ENCODE results near the gene IP6K2.
"Not testable (repeated sequence)": the region's sequence is repeated elsewhere in the genome, so short reads cannot be mapped to it uniquely, and the experiment has no call there.

Gene IP6K2

GRCh38 chr3:48725185-48725855 lies 8.3 kb upstream of the IP6K2 start:
- not testable (repeated sequence) for FAIRE-seq

GRCh38 chr3:48723725-48724124 lies 6.7 kb upstream of the IP6K2 start:
- no peak for FAIRE-seq

- not testable (repeated sequence) for FAIRE-seq
Observed at GRCh38 chr3:48723293-48723692, 6.3 kb upstream of the IP6K2 start.

- FAIRE-seq, result no peak
Observed at GRCh38 chr3:48716508-48716981, 476 bp downstream of the IP6K2 start.

- FAIRE-seq, result no peak
Observed at GRCh38 chr3:48715174-48715800, 1.7 kb downstream of the IP6K2 start.

- FAIRE-seq, result no peak
Observed at GRCh38 chr3:48711727-48712126, 5.3 kb downstream of the IP6K2 start.

- FAIRE-seq, result no peak
Observed at GRCh38 chr3:48709051-48709461, 8.0 kb downstream of the IP6K2 start.

GRCh38 chr3:48708481-48708889 lies 8.5 kb downstream of the IP6K2 start:
- no peak for FAIRE-seq

- FAIRE-seq, result no peak
Observed at GRCh38 chr3:48707157-48707556, 9.9 kb downstream of the IP6K2 start.

GRCh38 chr3:48702320-48702920 lies 14.6 kb downstream of the IP6K2 start:
- FAIRE-seq, result no peak

- no peak for FAIRE-seq
Observed at GRCh38 chr3:48700731-48701405, 16.2 kb downstream of the IP6K2 start.

- no peak for FAIRE-seq
Observed at GRCh38 chr3:48698891-48699290, 18.1 kb downstream of the IP6K2 start.

- FAIRE-seq, result no peak
Observed at GRCh38 chr3:48697952-48698351, 19.1 kb downstream of the IP6K2 start.

GRCh38 chr3:48696601-48697000 lies 20.4 kb downstream of the IP6K2 start:
- FAIRE-seq, result no peak

- FAIRE-seq, result no peak
Observed at GRCh38 chr3:48696156-48696555, 20.9 kb downstream of the IP6K2 start.

- no peak for FAIRE-seq
Observed at GRCh38 chr3:48695393-48695753, 21.6 kb downstream of the IP6K2 start.

GRCh38 chr3:48694610-48695392 lies 22.2 kb downstream of the IP6K2 start:
- no peak for FAIRE-seq

- no peak for FAIRE-seq
Observed at GRCh38 chr3:48693826-48694225, 23.2 kb downstream of the IP6K2 start.

GRCh38 chr3:48692551-48692950 lies 24.5 kb downstream of the IP6K2 start:
- no peak for FAIRE-seq

- no peak for FAIRE-seq
Observed at GRCh38 chr3:48690846-48691458, 26.1 kb downstream of the IP6K2 start.

GRCh38 chr3:48689384-48689783 lies 27.6 kb downstream of the IP6K2 start:
- no peak for FAIRE-seq

GRCh38 chr3:48688737-48689075 lies 28.3 kb downstream of the IP6K2 start:
- no peak for FAIRE-seq

All from colon (tissue), 2 donors.